ENCODE data around the gene SIX2. TPM values are rescaled to one million over a fixed set of nuclear protein-coding genes. Genes with fewer than 3 reads are reported as not detected.

SIX2 gene
- total and polyA plus RNA-seq, 2 of the 8 experiments (the other 6 are each of a cell fraction or from before 2014, with no cell fraction given), result 0.47 to 1.0 TPM

DNA sequence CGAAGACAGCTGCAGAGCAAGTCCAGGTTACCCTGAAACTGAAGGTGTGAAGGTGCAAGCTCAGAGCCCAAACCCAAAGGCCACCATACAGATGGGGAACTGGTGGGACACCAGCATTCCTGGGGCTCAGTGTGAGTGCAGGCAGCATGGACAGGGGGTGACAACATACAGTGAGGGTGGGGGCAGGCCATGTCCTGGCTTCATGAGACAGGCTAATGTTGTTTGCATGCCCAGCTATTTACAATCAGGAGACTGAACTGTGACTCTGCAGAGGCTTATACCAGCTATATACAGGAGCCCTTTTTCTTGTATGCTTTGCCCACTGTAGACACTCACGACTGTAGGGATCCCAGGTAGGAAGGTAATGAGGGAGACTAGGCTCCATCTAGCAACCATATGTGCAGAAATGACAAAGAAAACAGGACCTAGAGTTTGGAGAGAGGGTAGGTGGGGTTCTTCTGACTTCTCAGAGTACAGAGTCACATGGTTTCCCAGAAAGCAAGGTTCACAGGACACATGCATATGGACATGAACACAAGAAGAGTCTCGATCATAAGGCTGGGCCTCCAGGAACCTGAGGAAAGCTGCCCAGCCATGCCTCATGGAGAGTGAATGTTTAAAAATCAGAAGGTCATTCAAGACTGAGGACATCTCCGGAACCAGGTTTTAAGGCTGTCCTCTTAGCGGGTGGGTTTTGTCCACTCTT is 41.4 kb downstream of the SIX2 start (continued):
- TF ChIP-seq KDM4A (IDR thresholded peaks at IDR 0.05; ENCODE audit: low read depth, low read length, severe bottlenecking) (no peak), YY1 (IDR thresholded peaks at IDR 0.05; ENCODE audit: low read depth, low read length) (no peak), CEBPB (IDR thresholded peaks at IDR 0.05; ENCODE audit: low read depth, low read length) (no peak), POU5F1 (IDR thresholded peaks at IDR 0.05; ENCODE audit: low read depth, low read length) (no peak), KDM1A (IDR thresholded peaks at IDR 0.05; ENCODE audit: borderline replicate concordance, low read length) (no peak), NRF1 (IDR thresholded peaks at IDR 0.05; ENCODE audit: low read depth, low read length) (no peak), SAP30 (IDR thresholded peaks at IDR 0.05; ENCODE audit: insufficient read depth, insufficient replicate concordance, low read length) (no peak), SIRT6 (IDR thresholded peaks at IDR 0.05; ENCODE audit: low read length) (no peak), POLR2A (IDR thresholded peaks at IDR 0.05; ENCODE audit: control extremely low read depth in 1 of 2, low read depth in 2 of 2, low read length in 2 of 2) (no peak)
